ENCODE data around the gene BTBD2.

DNA sequence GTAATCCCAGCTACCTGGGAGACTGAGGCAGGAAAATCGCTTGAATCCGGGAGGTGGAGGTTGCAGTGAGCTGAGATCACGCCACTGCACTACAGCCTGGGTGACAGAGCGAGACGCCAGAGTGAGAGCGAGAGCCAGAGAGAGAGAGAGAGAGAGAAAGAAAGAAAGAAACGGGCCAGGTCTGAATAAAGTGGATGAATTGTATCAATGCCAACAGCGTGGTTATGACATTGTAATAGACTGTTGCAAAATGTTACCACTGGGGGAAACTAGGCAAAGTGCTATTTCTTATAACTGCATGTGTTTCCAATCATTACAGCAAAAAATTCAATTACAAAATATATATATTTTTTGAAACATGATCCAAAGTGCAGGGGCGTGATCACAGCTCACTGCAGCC is 11.8 kb upstream of the BTBD2 start:
- TF ChIP-seq POLR2AphosphoS5 (IDR thresholded peaks at IDR 0.05; ENCODE audit: low read depth, low read length) (no peak), SIN3A (IDR thresholded peaks at IDR 0.05; ENCODE audit: borderline replicate concordance, insufficient read depth, low read length) (no peak), TAF1 (IDR thresholded peaks at IDR 0.05; ENCODE audit: borderline replicate concordance, insufficient read depth, low read length) (no peak)
- TF ChIP-seq, protein P1, sequence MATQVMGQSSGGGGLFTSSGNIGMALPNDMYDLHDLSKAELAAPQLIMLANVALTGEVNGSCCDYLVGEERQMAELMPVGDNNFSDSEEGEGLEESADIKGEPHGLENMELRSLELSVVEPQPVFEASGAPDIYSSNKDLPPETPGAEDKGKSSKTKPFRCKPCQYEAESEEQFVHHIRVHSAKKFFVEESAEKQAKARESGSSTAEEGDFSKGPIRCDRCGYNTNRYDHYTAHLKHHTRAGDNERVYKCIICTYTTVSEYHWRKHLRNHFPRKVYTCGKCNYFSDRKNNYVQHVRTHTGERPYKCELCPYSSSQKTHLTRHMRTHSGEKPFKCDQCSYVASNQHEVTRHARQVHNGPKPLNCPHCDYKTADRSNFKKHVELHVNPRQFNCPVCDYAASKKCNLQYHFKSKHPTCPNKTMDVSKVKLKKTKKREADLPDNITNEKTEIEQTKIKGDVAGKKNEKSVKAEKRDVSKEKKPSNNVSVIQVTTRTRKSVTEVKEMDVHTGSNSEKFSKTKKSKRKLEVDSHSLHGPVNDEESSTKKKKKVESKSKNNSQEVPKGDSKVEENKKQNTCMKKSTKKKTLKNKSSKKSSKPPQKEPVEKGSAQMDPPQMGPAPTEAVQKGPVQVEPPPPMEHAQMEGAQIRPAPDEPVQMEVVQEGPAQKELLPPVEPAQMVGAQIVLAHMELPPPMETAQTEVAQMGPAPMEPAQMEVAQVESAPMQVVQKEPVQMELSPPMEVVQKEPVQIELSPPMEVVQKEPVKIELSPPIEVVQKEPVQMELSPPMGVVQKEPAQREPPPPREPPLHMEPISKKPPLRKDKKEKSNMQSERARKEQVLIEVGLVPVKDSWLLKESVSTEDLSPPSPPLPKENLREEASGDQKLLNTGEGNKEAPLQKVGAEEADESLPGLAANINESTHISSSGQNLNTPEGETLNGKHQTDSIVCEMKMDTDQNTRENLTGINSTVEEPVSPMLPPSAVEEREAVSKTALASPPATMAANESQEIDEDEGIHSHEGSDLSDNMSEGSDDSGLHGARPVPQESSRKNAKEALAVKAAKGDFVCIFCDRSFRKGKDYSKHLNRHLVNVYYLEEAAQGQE (IDR thresholded peaks at IDR 0.05; ENCODE audit: insufficient read depth in 1 of 2, low read depth in 2 of 2, low read length in 2 of 2), result no peak

Data from PFSK-1 (cell line).